HFF-Myc (cell line): Measurements from ENCODE around the gene MBD2.

ENCODE experiments used
- DNase-seq: peaks from one replicate; pipeline ENCODE4 v3.0.0-alpha.2; 2011; ENCODE audit warnings: low read depth; ENCODE audit errors: extremely low read depth
- H3K4me3 ChIP-seq: replicated peaks from 2 replicates; pipeline ENCODE4 v1.5.1; 2011; ENCODE audit warnings: low read depth, mild to moderate bottlenecking, control low read depth, low read length
- CTCF ChIP-seq: IDR thresholded peaks from 2 replicates; pipeline ENCODE4 v1.5.1; 2012; ENCODE audit warnings: mild to moderate bottlenecking, low read depth, low read length, control low read depth; ENCODE audit errors: missing control alignments

MBD2 gene

GRCh38 chr18:54187372-54187771 lies 37.1 kb downstream of the MBD2 start:
- TF ChIP-seq CTCF, result no peak
- no peak overlapping the region for H3K4me3 ChIP-seq
- DNase-seq, result no peak

GRCh38 chr18:54184836-54185235 lies 39.6 kb downstream of the MBD2 start:
- no peak for DNase-seq
- no peak for TF ChIP-seq CTCF
- no peak overlapping the region for H3K4me3 ChIP-seq

DNA sequence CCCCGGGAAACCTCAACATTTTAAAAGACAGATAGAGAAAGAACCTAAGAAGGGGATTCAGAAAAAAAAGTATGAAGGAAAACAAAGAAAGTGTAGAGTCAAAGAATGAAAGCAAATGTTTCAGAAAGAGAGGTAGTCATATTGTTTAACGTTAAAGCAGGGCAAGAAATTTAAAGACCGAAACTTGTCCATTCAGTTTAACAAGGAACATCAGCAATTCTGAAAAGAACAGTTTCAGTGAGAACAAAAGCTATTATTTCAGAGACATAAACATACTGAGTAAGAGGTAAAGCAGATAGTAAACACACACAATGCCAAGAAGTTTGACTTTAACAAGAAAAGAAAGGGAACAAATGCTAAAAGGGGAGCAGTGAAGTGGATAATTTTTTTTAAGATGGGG lies 41.1 kb downstream of the MBD2 start:
- no peak for TF ChIP-seq CTCF
- no peak overlapping the region for H3K4me3 ChIP-seq
- DNase-seq, result no peak

DNA sequence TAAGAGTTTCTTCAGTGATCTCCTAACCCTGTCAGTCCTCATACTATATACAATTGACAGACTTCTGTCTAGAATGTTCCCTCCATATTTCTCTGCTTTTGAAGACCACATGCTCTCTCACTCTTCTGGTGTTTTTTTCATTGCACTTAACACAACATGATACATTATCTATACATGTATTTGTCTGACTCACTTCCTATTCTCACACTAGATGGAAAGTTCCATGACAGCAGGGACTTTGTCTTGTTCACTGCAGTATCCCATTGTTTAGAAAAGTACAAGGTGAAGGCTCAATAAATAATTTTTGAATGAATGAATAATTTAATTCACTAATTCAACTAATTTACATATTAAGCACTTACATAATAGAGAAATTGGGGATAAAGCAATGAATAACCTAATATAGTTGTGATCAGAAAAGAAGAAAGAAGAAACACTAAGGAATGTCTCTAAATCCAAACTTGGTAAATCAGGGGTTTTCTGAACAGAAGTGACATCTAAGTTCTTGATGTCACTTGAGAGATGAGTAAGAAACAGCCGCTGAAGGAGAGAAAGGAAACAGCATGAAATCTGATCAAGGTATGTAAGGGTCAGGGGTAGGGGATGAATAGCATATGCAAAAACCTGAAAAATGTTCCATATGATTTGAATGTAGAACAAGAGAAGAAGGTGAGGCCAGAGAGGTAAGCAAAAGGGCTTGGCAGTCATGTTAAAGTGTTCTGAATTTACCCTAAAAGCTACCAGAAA lies 42.4 kb downstream of the MBD2 start:
- no peak overlapping the region for H3K4me3 ChIP-seq
- no peak for DNase-seq
- no peak for TF ChIP-seq CTCF

GRCh38 chr18:54173980-54174630 lies 50.4 kb downstream of the MBD2 start:
- DNase-seq, result no peak
- no peak for TF ChIP-seq CTCF

GRCh38 chr18:54173250-54173649 lies 51.2 kb downstream of the MBD2 start:
- TF ChIP-seq CTCF, result no peak
- no peak overlapping the region for H3K4me3 ChIP-seq
- no peak for DNase-seq

More at GRCh38 chr18:54173980-54174630, 50.4 kb downstream of the MBD2 start:
- H3K4me3 ChIP-seq, result no peak overlapping the region
